Neural cell (in vitro differentiated cells): ENCODE data around the gene SLC22A5.

Source experiments
- RAD21 ChIP-seq: fragments of 450-650 bp; conservative IDR thresholded peaks from 2 replicates; pipeline ENCODE4 v1.6.1; 2014; ENCODE audit warnings: antibody characterized with exemption, mild to moderate bottlenecking, moderate library complexity
- TF ChIP-seq, protein P1 (sequence below): fragments of 450-650 bp; IDR thresholded peaks from 2 replicates; pipeline ENCODE4 v1.5.1; 2014; ENCODE audit warnings: antibody characterized with exemption, mild to moderate bottlenecking, moderate library complexity; ENCODE audit not compliant: poor library complexity, severe bottlenecking

DNA sequence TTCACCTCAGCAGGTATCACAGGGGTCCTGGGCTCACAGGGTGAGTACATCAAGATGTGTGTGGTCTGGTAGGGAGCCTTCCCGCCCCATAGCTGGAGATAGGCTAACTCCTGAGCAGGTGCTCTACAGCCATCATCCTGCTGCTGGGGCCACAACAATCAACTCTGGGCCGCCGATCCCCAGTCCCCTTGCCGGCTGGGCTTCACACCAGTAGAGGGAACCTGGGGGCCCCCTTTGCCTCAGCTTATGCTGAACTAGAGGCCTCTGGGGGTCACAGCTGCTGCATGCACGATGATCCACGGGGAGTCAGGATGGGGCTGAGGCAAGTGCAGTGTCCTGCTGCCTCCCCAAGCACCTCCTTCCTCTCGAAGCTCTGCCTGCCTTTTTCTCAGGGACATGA lies 74.6 kb downstream of the SLC22A5 start:
- TF ChIP-seq, protein P1, sequence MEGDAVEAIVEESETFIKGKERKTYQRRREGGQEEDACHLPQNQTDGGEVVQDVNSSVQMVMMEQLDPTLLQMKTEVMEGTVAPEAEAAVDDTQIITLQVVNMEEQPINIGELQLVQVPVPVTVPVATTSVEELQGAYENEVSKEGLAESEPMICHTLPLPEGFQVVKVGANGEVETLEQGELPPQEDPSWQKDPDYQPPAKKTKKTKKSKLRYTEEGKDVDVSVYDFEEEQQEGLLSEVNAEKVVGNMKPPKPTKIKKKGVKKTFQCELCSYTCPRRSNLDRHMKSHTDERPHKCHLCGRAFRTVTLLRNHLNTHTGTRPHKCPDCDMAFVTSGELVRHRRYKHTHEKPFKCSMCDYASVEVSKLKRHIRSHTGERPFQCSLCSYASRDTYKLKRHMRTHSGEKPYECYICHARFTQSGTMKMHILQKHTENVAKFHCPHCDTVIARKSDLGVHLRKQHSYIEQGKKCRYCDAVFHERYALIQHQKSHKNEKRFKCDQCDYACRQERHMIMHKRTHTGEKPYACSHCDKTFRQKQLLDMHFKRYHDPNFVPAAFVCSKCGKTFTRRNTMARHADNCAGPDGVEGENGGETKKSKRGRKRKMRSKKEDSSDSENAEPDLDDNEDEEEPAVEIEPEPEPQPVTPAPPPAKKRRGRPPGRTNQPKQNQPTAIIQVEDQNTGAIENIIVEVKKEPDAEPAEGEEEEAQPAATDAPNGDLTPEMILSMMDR: no peak
- no peak for TF ChIP-seq RAD21
